HepG2 (cell line): ENCODE results near the gene ADARB2. TPM values are rescaled to one million over a fixed set of nuclear protein-coding genes. Genes with fewer than 3 reads are reported as not detected.

Source experiments
- ATAC-seq: fragments of 200-7000 bp; cut with Tn5 transposase; 3 replicates; pipeline ENCODE4 v1.9.1; 2020; ENCODE audit warnings: mild to moderate bottlenecking, moderate library complexity
- BruUV-seq: library from RNA; stranded (reverse); fragments of 400-500 nt; replicated peaks from 2 replicates; lab custom pipeline; 2021; lab: Mats Ljungman, UMichigan
- CTCF ChIA-PET: fragments of 300-600 bp; formaldehyde crosslinking; extraction: SDS; loops from one replicate; lab custom pipeline; 2021; ENCODE audit warnings: low total read pairs, inconsistent platforms, low intra/inter-chr PET ratio; lab: Yijun Ruan, JAX
- POLR2A ChIA-PET: fragments of 350-600 bp; sonication (Branson Sonifier 250); formaldehyde crosslinking; loops from one replicate; lab custom pipeline; 2020; ENCODE audit warnings: antibody characterized with exemption, inconsistent platforms; lab: Yijun Ruan, JAX
- DNase-seq: peaks from one replicate; pipeline ENCODE4 v3.0.0-alpha.2; 2015; ENCODE audit warnings: low spot score
- FAIRE-seq: peaks from 3 replicates; lab custom pipeline; 2011; peaks lifted over from hg19 to GRCh38; lab: Jason Lieb, UNC
- H2AFZ ChIP-seq: one replicate; pipeline ENCODE4 v1.6.1; 2011; ENCODE audit warnings: low read length, inconsistent platforms
- H3K27ac ChIP-seq: fragments of 300-600 bp; 3 replicates; pipeline ENCODE4 v1.8.0; 2011; ENCODE audit warnings: mixed run types, mild to moderate bottlenecking, mixed read lengths, low read length, inconsistent platforms; ENCODE audit not compliant: insufficient read depth; ENCODE audit errors: extremely low read length
- H3K27me3 ChIP-seq, 2 experiments: fragments of 200-600 bp in 1 of 2; 2 replicates in 1 of 2; 3 replicates in 1 of 2; pipeline versions ENCODE4 v1.6.0 to v1.8.0; 2011; ENCODE audit warnings: low read length in 2 of 2, mild to moderate bottlenecking in 2 of 2, moderate library complexity in 2 of 2, inconsistent platforms in 1 of 2; ENCODE audit not compliant: insufficient read depth in 2 of 2, control insufficient read depth in 1 of 2
- H3K36me3 ChIP-seq, 2 experiments: fragments of 200-600 bp in 1 of 2; replicated peaks in 1 of 2; 2 replicates in 1 of 2; 3 replicates in 1 of 2; pipeline versions ENCODE4 v1.5.1 to v1.8.0; 2011; ENCODE audit warnings: low read length in 2 of 2, inconsistent platforms in 1 of 2; ENCODE audit not compliant: insufficient read depth in 2 of 2, control insufficient read depth in 1 of 2
- H3K4me1 ChIP-seq: 2 replicates; pipeline ENCODE4 v1.5.1; 2012; ENCODE audit warnings: low read length, inconsistent platforms; ENCODE audit not compliant: insufficient read depth
- H3K4me2 ChIP-seq: 2 replicates; pipeline ENCODE4 v1.6.0; 2011; ENCODE audit warnings: low read depth, low read length, inconsistent platforms
- H3K4me3 ChIP-seq, 3 experiments: fragments of 200-600 bp in 1 of 3; sonication (generic), shearing (Covaris generic) in 1 of 3; replicated peaks in 1 of 3; 2 replicates each; pipeline ENCODE4 v1.5.1; 2011 to 2016; ENCODE audit warnings: low read length in 3 of 3, inconsistent platforms in 2 of 3, low read depth in 2 of 3, mild to moderate bottlenecking in 2 of 3, control low read depth in 1 of 3, mixed read lengths in 1 of 3; ENCODE audit not compliant: insufficient read depth in 1 of 3
- H3K79me2 ChIP-seq: one replicate; pipeline ENCODE4 v1.6.1; 2011; ENCODE audit warnings: low read length, inconsistent platforms; ENCODE audit not compliant: insufficient read depth
- H3K9ac ChIP-seq: 2 replicates; pipeline ENCODE4 v1.6.0; 2011; ENCODE audit warnings: mild to moderate bottlenecking, low read depth, low read length, inconsistent platforms; ENCODE audit not compliant: insufficient read depth
- H3K9me3 ChIP-seq: 2 replicates; pipeline ENCODE4 v1.5.1; 2012; ENCODE audit warnings: mild to moderate bottlenecking, low read length
- H4K20me1 ChIP-seq: 2 replicates; pipeline ENCODE4 v1.6.0; 2011; ENCODE audit warnings: inconsistent platforms, mild to moderate bottlenecking, low read length, moderate library complexity; ENCODE audit not compliant: insufficient read depth
- DR1 ChIP-seq: sonication (generic); formaldehyde crosslinking; IDR thresholded peaks from 2 replicates; pipeline ENCODE4 v1.8.0; 2021; ENCODE audit warnings: mild to moderate bottlenecking, missing genetic modification reagents, inconsistent platforms
- HNRNPH1 ChIP-seq: fragments of 200-400 bp; formaldehyde crosslinking; optimal IDR thresholded peaks from 2 replicates; pipeline ENCODE3; 2017; ENCODE audit warnings: mild to moderate bottlenecking, low read depth, low read length
- KAT8 ChIP-seq: IDR thresholded peaks from 2 replicates; pipeline ENCODE4 v1.6.1; 2016; ENCODE audit warnings: missing genetic modification reagents, missing compliant biosample characterization
- MAFG ChIP-seq: sonication (generic); formaldehyde crosslinking; IDR thresholded peaks from 2 replicates; pipeline ENCODE4 v1.5.1; 2020; ENCODE audit warnings: mild to moderate bottlenecking, missing genetic modification reagents
- RFXAP ChIP-seq: sonication (generic); formaldehyde crosslinking; IDR thresholded peaks from 2 replicates; pipeline ENCODE4 v1.4.0; 2020; ENCODE audit warnings: missing genetic modification reagents, borderline replicate concordance
- SIX4 ChIP-seq: sonication (generic); formaldehyde crosslinking; IDR thresholded peaks from 2 replicates; pipeline ENCODE4 v1.4.0; 2020; ENCODE audit warnings: missing genetic modification reagents
- TSC22D2 ChIP-seq: sonication (generic); formaldehyde crosslinking; IDR thresholded peaks from 2 replicates; pipeline ENCODE4 v1.5.1; 2020; ENCODE audit warnings: missing genetic modification reagents, mild to moderate bottlenecking, borderline replicate concordance
- ZKSCAN1 ChIP-seq: fragments of 150-350 bp; IDR thresholded peaks from 2 replicates; pipeline ENCODE4 v1.6.1; 2014; ENCODE audit warnings: low read length
- ZNF30 ChIP-seq: sonication (generic); formaldehyde crosslinking; IDR thresholded peaks from 2 replicates; pipeline ENCODE4 v1.5.0; 2020; ENCODE audit warnings: mild to moderate bottlenecking, missing genetic modification reagents
- WGBS: methylation state at CpG from one replicate; pipeline ENCODE4 v1.1.6; 2017; ENCODE audit warnings: low lambda C conversion rate; 5-methylcytosine and 5-hydroxymethylcytosine counted together
- in situ Hi-C: cut with HindIII; loops from 2 replicates; pipeline ENCODE4 v1.10.0; 2017; ENCODE audit warnings: low pct_unique_long_range_greater_than_20kb; ENCODE audit not compliant: extremely low pct_ligation_motif_present
- intact Hi-C: fragments of 100-400 bp; cut with micrococcal nuclease; formaldehyde crosslinking; loops from one replicate; pipeline ENCODE4 v1.10.0; 2022; ENCODE audit not compliant: unreplicated experiment
- polyA plus RNA-seq, 8 experiments: library from polyadenylated mRNA; depleted of rRNA in 3 of 8; stranded (reverse) in 7 of 8; unstranded in 1 of 8; fragments of >200 nt; fragmentation: Illumina TruSeq in 4 of 8; extraction: Trizol in 4 of 8; gene quantifications; 2 replicates each; pipeline versions ENCODE4 v1.2.1 to v1.2.3, GENCODE V29; 2011 to 2016; ENCODE audit warnings: low read depth in 4 of 8, missing spikeins in 1 of 8, mixed read lengths in 1 of 8; ENCODE audit not compliant: insufficient read depth in 1 of 8
- total RNA-seq, 5 experiments: library from RNA; depleted of rRNA; stranded (reverse); fragments of >200 nt; fragmentation: Illumina TruSeq; extraction: Trizol; gene quantifications; 2 replicates each; pipeline ENCODE4 v1.2.3, GENCODE V29; 2016; ENCODE audit warnings: low read depth in 1 of 5
- TF ChIP-seq, protein P1 (sequence below): sonication (generic); formaldehyde crosslinking; IDR thresholded peaks from 2 replicates; pipeline ENCODE4 v1.4.0; 2020; ENCODE audit warnings: missing genetic modification reagents, borderline replicate concordance

The ADARB2 gene
- total and polyA plus RNA-seq, 2 of the 13 experiments (the other 11 are each of a cell fraction or from before 2014, with no cell fraction given): not detected

DNA sequence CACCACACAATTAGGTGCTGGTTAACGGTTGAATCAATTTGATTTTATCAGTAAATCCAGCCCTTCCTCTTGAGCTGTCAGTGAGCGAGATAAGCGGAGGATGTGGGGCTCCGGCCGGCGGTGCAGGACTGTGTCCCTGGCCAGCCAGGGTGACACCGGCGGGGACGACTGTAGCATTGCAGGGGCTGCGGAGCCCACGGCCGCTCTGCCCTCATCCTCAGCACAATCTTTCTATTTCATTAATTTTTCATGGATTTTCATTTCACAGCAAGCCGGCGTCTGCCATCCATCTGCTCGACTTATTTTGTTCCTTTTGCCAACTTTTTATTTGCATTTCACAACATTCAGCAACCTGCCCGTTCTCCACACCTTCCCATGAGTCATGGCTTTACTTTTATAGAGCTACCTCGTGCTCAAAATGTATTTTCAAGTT, 4.7 kb downstream of the ADARB2 start:
- TF ChIP-seq, protein P1, sequence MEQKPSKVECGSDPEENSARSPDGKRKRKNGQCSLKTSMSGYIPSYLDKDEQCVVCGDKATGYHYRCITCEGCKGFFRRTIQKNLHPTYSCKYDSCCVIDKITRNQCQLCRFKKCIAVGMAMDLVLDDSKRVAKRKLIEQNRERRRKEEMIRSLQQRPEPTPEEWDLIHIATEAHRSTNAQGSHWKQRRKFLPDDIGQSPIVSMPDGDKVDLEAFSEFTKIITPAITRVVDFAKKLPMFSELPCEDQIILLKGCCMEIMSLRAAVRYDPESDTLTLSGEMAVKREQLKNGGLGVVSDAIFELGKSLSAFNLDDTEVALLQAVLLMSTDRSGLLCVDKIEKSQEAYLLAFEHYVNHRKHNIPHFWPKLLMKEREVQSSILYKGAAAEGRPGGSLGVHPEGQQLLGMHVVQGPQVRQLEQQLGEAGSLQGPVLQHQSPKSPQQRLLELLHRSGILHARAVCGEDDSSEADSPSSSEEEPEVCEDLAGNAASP (CRISPR knock-in tag): no peak
- TF ChIP-seq SIX4 (CRISPR knock-in tag): no peak
- no peak for TF ChIP-seq HNRNPH1
- no peak for TF ChIP-seq KAT8 (CRISPR knock-in tag)
- no peak for TF ChIP-seq ZKSCAN1
- no peak for TF ChIP-seq TSC22D2 (CRISPR knock-in tag)
- TF ChIP-seq RFXAP (CRISPR knock-in tag): no peak
- no peak for TF ChIP-seq ZNF30 (CRISPR knock-in tag)
- TF ChIP-seq DR1: no peak
- TF ChIP-seq MAFG (CRISPR knock-in tag): no peak
- TF ChIP-seq, all 625 proteins: peak for 0
- Histone ChIP-seq H3K4me3 (no peak overlapping the region), H3K27me3 (peaks cover 7 to 45% of the 10 kb centered on the region in 2 experiments), H3K9me3 (no peaks in the 10 kb centered on the region), H3K4me2 (no peak overlapping the region), H3K36me3 (no peaks in the 10 kb centered on the region), H3K27ac (no peak overlapping the region), H2AFZ (no peak overlapping the region), H3K9ac (no peak overlapping the region), H4K20me1 (no peaks in the 10 kb centered on the region), H3K79me2 (no peaks in the 10 kb centered on the region), H3K4me1 (no peaks in the 10 kb centered on the region)
- WGBS: 34% methylated on average over 16 of the region's 17 CpGs
- no peak for ATAC-seq
- in situ Hi-C loops (no loop called here), intact Hi-C loops (loop anchor here (5.0 kb wide), 1 partner anchor 620 kb away; no protein-coding TSS in a partner anchor)
- BruUV-seq: no TSS peak
- ChIA-PET CTCF (no interaction called here), POLR2A (no interaction called here)
- no peak for FAIRE-seq
- no peak for DNase-seq
